Stimulated activated CD4-positive, alpha-beta T cell treated with anti-CD3 and anti-CD28 coated beads, Interleukin-2, amount 100 ng/mL, for 48 hours (primary cell): Measurements from ENCODE around the gene ABHD17B.

Experiments
- DNase-seq, 2 donors: peaks; one replicate each; pipeline ENCODE4 v3.0.0-alpha.2; 2020

Gene ABHD17B

DNA sequence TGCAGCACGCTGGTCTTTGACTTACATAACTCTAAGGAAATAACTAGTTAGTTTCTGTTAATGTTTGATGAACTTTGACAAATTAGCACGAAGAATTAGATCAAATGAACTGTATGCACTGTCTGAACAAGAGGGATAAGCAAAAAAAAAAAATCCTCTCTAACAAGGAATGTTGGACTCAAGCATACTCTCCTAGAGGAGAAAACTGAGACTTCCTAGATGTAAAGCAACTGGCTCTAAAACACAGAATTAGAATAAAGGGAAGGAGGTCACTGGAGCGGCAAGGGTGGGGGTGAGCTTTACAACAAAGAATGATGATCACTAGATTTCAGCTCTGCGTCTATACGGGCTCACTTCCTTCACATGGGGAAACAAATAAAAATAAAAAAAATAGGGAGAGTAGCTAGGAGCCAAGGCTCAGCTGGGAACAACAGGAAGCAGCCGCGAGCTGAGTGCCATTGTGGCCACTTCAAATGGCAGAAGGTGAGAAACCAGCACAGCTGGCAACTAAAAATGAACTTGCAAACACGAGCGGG, 94.0 kb downstream of the ABHD17B start:
- DNase-seq = no peak
